Measurements from ENCODE around the gene ATP8A2. TPM values are rescaled to one million over a fixed set of nuclear protein-coding genes. Genes with fewer than 3 reads are reported as not detected.

Gene ATP8A2
- total and polyA plus RNA-seq, 12 donors = under 0.01 to 0.18 (median 0.10) TPM; not detected in 3

GRCh38 chr13:25380082-25380481 is 8.3 kb downstream of the ATP8A2 start:
- ATAC-seq (no peak), DNase-seq (no peak)
- Histone ChIP-seq H3K9me3 (peaks cover 0 to 6% (median 0%) of the 10 kb centered on the region in 11 donors), H3K27me3 (peaks cover 0 to 50% (median 24%) of the 10 kb centered on the region in 7 donors), H3K27ac (no peak overlapping the region), H3K36me3 (no peaks in the 10 kb centered on the region), H3K4me3 (no peak overlapping the region), H3K4me1 (peaks cover 0 to 8% (median 0%) of the 10 kb centered on the region in 9 donors)
- intact Hi-C loops (cut with DNase I) = no loop called here
- TF ChIP-seq, protein P1, sequence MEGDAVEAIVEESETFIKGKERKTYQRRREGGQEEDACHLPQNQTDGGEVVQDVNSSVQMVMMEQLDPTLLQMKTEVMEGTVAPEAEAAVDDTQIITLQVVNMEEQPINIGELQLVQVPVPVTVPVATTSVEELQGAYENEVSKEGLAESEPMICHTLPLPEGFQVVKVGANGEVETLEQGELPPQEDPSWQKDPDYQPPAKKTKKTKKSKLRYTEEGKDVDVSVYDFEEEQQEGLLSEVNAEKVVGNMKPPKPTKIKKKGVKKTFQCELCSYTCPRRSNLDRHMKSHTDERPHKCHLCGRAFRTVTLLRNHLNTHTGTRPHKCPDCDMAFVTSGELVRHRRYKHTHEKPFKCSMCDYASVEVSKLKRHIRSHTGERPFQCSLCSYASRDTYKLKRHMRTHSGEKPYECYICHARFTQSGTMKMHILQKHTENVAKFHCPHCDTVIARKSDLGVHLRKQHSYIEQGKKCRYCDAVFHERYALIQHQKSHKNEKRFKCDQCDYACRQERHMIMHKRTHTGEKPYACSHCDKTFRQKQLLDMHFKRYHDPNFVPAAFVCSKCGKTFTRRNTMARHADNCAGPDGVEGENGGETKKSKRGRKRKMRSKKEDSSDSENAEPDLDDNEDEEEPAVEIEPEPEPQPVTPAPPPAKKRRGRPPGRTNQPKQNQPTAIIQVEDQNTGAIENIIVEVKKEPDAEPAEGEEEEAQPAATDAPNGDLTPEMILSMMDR (IDR thresholded peaks at IDR 0.05) = no peak
- WGBS, 2 donors = 81 to 92% methylated on average over 4 of the region's 4 CpGs

GRCh38 chr13:25380741-25381324 is 9.1 kb downstream of the ATP8A2 start:
- TF ChIP-seq, protein P1 (IDR thresholded peaks at IDR 0.05) = no peak
- 70 to 78% methylated on average over 7 of the region's 7 CpGs for WGBS, 2 donors
- no peak for DNase-seq
- Histone ChIP-seq H3K27me3 (peaks cover 0 to 48% (median 21%) of the 10 kb centered on the region in 7 donors), H3K4me3 (no peak overlapping the region), H3K9me3 (peaks cover 0 to 6% (median 0%) of the 10 kb centered on the region in 11 donors), H3K27ac (no peak overlapping the region), H3K36me3 (no peaks in the 10 kb centered on the region), H3K4me1 (peaks cover 0 to 8% (median 0%) of the 10 kb centered on the region in 9 donors)
- intact Hi-C loops (cut with DNase I) = no loop called here
- ATAC-seq = no peak

GRCh38 chr13:25384758-25385410 is 13.1 kb downstream of the ATP8A2 start:
- Histone ChIP-seq H3K36me3 (no peaks in the 10 kb centered on the region), H3K27ac (no peak overlapping the region), H3K9me3 (peaks cover 0 to 6% (median 0%) of the 10 kb centered on the region in 11 donors), H3K4me1 (no peaks in the 10 kb centered on the region), H3K27me3 (peaks cover 0 to 47% (median 24%) of the 10 kb centered on the region in 7 donors), H3K4me3 (no peak overlapping the region)
- WGBS, 2 donors = 53 to 54% methylated on average over 4 of the region's 4 CpGs
- TF ChIP-seq, protein P1 (IDR thresholded peaks at IDR 0.05) = no peak
- intact Hi-C loops (cut with DNase I) = no loop called here
- ATAC-seq (no peak), DNase-seq (no peak)

DNA sequence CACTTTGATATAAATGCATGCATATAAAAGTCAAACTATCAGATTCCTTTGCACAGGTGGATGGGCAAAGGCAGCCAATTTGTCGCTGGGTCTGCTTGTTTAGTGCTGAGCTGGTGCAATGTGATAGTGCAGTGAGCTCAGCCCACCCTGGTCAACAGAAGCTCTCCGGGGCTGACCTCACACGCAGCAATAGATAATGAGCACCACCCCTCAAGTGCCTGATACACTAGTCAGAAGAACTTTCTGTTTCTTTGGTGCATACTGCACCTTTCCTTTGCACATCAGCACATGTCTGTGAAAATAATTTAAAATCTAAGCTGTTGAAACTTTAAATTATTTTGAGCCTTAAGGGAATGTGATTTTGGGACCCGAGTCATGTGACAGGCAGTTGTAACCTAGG is 20.2 kb downstream of the ATP8A2 start:
- WGBS, 2 donors = 47 to 52% methylated on average over 4 of the region's 4 CpGs
- ATAC-seq = no peak
- Histone ChIP-seq H3K4me3 (no peak overlapping the region), H3K27ac (no peak overlapping the region), H3K4me1 (no peaks in the 10 kb centered on the region), H3K27me3 (peaks cover 0 to 25% (median 3%) of the 10 kb centered on the region in 7 donors), H3K9me3 (peaks cover 0 to 5% (median 0%) of the 10 kb centered on the region in 11 donors), H3K36me3 (no peaks in the 10 kb centered on the region)
- intact Hi-C loops (cut with DNase I) = no loop called here
- DNase-seq = no peak
- TF ChIP-seq, protein P1 (IDR thresholded peaks at IDR 0.05) = no peak
